ENCODE results near the gene ONECUT1. TPM values are rescaled to one million over a fixed set of nuclear protein-coding genes. Genes with fewer than 3 reads are reported as not detected.

The ONECUT1 gene
- total RNA-seq, 2 experiments from 2014 or later = not detected

Other genes with a start within 250 kb of the ONECUT1 start
- 100 to 1,000 TPM; 155 to 172 TPM for gene ARPP19, start 221.3 kb downstream of the ONECUT1 start, total RNA-seq
- 10 to 100 TPM; 60.5 to 65.1 TPM for gene ATOSA, start 110.9 kb downstream of the ONECUT1 start, total RNA-seq